ENCODE measurements around the gene LAMB4. TPM values are rescaled to one million over a fixed set of nuclear protein-coding genes. Genes with fewer than 3 reads are reported as not detected.

LAMB4 gene
- total and polyA plus RNA-seq, 2 experiments from 2014 or later, result not detected

- Histone ChIP-seq H2AFZ (no peak overlapping the region), H4K20me1 (replicated peaks; ENCODE audit: insufficient read depth) (no peaks in the 10 kb centered on the region), H3K4me3 (no peak overlapping the region), H3F3A (replicated peaks; ENCODE audit: low read depth) (no peaks in the 10 kb centered on the region), H3K4me1 (ENCODE audit: insufficient read depth) (0 out of 2 replicates have a peak, but pooled peaks cover 3% of the 10 kb centered on the region), H3K36me3 (ENCODE audit: insufficient read depth) (no peaks in the 10 kb centered on the region), H3K9me2 (ENCODE audit: insufficient read depth) (no peaks in the 10 kb centered on the region), H3K27me3 (ENCODE audit: insufficient read depth) (no peaks in the 10 kb centered on the region), H3K4me2 (no peak overlapping the region), H3K79me2 (replicated peaks; ENCODE audit: insufficient read depth) (no peaks in the 10 kb centered on the region), H3K27ac (ENCODE audit: low read depth) (no peak overlapping the region)
- Mint-ChIP-seq H3K4me3 (no peak overlapping the region), H3K27ac (no peak overlapping the region), H3K27me3 (ENCODE audit: insufficient read depth, low read depth, poor library complexity) (no peaks in the 10 kb centered on the region), H3K36me3 (ENCODE audit: low read depth) (no peaks in the 10 kb centered on the region), H3K4me1 (peaks cover 9% of the 10 kb centered on the region; the same call in 2 of the 3 replicates), H3K9me3 (no peaks in the 10 kb centered on the region)
- TF ChIP-seq ZNF114 (CRISPR knock-in tag; IDR thresholded peaks at IDR 0.05), result no peak
- TF ChIP-seq REST (IDR thresholded peaks at IDR 0.05; ENCODE audit: unreplicated experiment), result no peak
- no peak for TF ChIP-seq EZH2phosphoT487 (IDR thresholded peaks at IDR 0.05; ENCODE audit: unreplicated experiment)
- TF ChIP-seq CREB1 (CRISPR knock-in tag; IDR thresholded peaks at IDR 0.05; ENCODE audit: low read depth), result no peak
- no peak for ATAC-seq
- DNase-seq (ENCODE audit: low spot score), result no peak
Measured at GRCh38 chr7:108165723-108166122, 35.6 kb upstream of the LAMB4 start.

GRCh38 chr7:108164946-108165345 is 34.8 kb upstream of the LAMB4 start:
- no peak overlapping the region for H2AFZ ChIP-seq
- H3K27ac ChIP-seq (ENCODE audit: low read depth), result no peak overlapping the region
- no peak for DNase-seq (ENCODE audit: low spot score)
- Mint-ChIP-seq H3K27ac (no peak overlapping the region), H3K27me3 (ENCODE audit: insufficient read depth, low read depth, poor library complexity) (no peaks in the 10 kb centered on the region), H3K4me3 (no peak overlapping the region), H3K36me3 (ENCODE audit: low read depth) (no peaks in the 10 kb centered on the region), H3K4me1 (peaks cover 3% of the 10 kb centered on the region; the same call in 2 of the 3 replicates), H3K9me3 (no peaks in the 10 kb centered on the region)
- no peaks in the 10 kb centered on the region for H3F3A ChIP-seq (replicated peaks; ENCODE audit: low read depth)
- TF ChIP-seq CTCF (conservative IDR thresholded peaks at IDR 0.05; ENCODE audit: low read depth in 2 of 2), result peak in 1 of 2 experiments; percentile 20; a peak in 2 of 4 replicates
- no peak for TF ChIP-seq POLR2AphosphoS5 (IDR thresholded peaks at IDR 0.05; ENCODE audit: low read depth)
- H3K27me3 ChIP-seq (ENCODE audit: insufficient read depth), result no peaks in the 10 kb centered on the region
- H3K4me2 ChIP-seq, result no peak overlapping the region
- H3K79me2 ChIP-seq (replicated peaks; ENCODE audit: insufficient read depth), result no peaks in the 10 kb centered on the region
- H4K20me1 ChIP-seq (replicated peaks; ENCODE audit: insufficient read depth), result no peaks in the 10 kb centered on the region
- ATAC-seq, result no peak; the same call in 2 of the 3 replicates
- no peaks in the 10 kb centered on the region for H3K9me2 ChIP-seq (ENCODE audit: insufficient read depth)
- no peak overlapping the region for H3K4me3 ChIP-seq
- H3K4me1 ChIP-seq (ENCODE audit: insufficient read depth), result no peaks in the 10 kb centered on the region
- H3K36me3 ChIP-seq (ENCODE audit: insufficient read depth), result no peaks in the 10 kb centered on the region

All from GM23338 (cell line).